HUES48 (cell line): ENCODE data around the gene RUNX3.

Experiments
- H3K27ac ChIP-seq: one replicate; pipeline ENCODE4 v1.7.0; 2013; ENCODE audit warnings: low read depth, low read length, inconsistent platforms
- H3K27me3 ChIP-seq: 2 replicates; pipeline ENCODE4 v1.6.1; 2013; ENCODE audit warnings: mild to moderate bottlenecking, low read length; ENCODE audit not compliant: control insufficient read depth, insufficient read depth
- H3K36me3 ChIP-seq: 2 replicates; pipeline ENCODE4 v1.6.1; 2013; ENCODE audit warnings: low read length; ENCODE audit not compliant: control insufficient read depth, insufficient read depth
- H3K4me1 ChIP-seq: 2 replicates; pipeline ENCODE4 v1.6.1; 2013; ENCODE audit warnings: mild to moderate bottlenecking, low read length; ENCODE audit not compliant: control insufficient read depth, insufficient read depth
- H3K4me3 ChIP-seq: 2 replicates; pipeline ENCODE4 v1.5.1; 2013; ENCODE audit warnings: mild to moderate bottlenecking, low read depth, low read length
- H3K9ac ChIP-seq: 2 replicates; pipeline ENCODE4 v1.6.1; 2013; ENCODE audit warnings: mild to moderate bottlenecking, low read depth, low read length, moderate library complexity
- H3K9me3 ChIP-seq: 2 replicates; pipeline ENCODE4 v1.6.1; 2013; ENCODE audit warnings: low read length; ENCODE audit not compliant: control insufficient read depth, insufficient read depth

Gene RUNX3

GRCh38 chr1:24901791-24902470 lies 28.1 kb downstream of the RUNX3 start:
- H3K27ac ChIP-seq = no peak overlapping the region
- H3K4me1 ChIP-seq = no peaks in the 10 kb centered on the region
- H3K27me3 ChIP-seq = no peaks in the 10 kb centered on the region
- no peak overlapping the region for H3K9ac ChIP-seq
- no peak overlapping the region for H3K4me3 ChIP-seq
- no peaks in the 10 kb centered on the region for H3K9me3 ChIP-seq
- H3K36me3 ChIP-seq = no peaks in the 10 kb centered on the region

- Histone ChIP-seq H3K27ac (no peak overlapping the region), H3K36me3 (no peaks in the 10 kb centered on the region), H3K4me3 (no peak overlapping the region), H3K9ac (no peak overlapping the region), H3K9me3 (no peaks in the 10 kb centered on the region), H3K27me3 (no peaks in the 10 kb centered on the region), H3K4me1 (no peaks in the 10 kb centered on the region)
Measured at GRCh38 chr1:24900985-24901781, 28.9 kb downstream of the RUNX3 start.

- H3K27ac ChIP-seq = no peak overlapping the region
- no peaks in the 10 kb centered on the region for H3K4me1 ChIP-seq
Measured at GRCh38 chr1:24900486-24900849, 29.6 kb downstream of the RUNX3 start.

GRCh38 chr1:24899581-24900485 lies 30.2 kb downstream of the RUNX3 start:
- H3K27me3 ChIP-seq = no peaks in the 10 kb centered on the region
- H3K9ac ChIP-seq = no peak overlapping the region
- H3K27ac ChIP-seq = no peak overlapping the region
- H3K36me3 ChIP-seq = no peaks in the 10 kb centered on the region
- no peaks in the 10 kb centered on the region for H3K9me3 ChIP-seq
- no peak overlapping the region for H3K4me3 ChIP-seq
- no peaks in the 10 kb centered on the region for H3K4me1 ChIP-seq

More at GRCh38 chr1:24900486-24900849, 29.6 kb downstream of the RUNX3 start:
- no peak overlapping the region for H3K9ac ChIP-seq
- H3K9me3 ChIP-seq = no peaks in the 10 kb centered on the region
- H3K36me3 ChIP-seq = no peaks in the 10 kb centered on the region
- H3K4me3 ChIP-seq = no peak overlapping the region
- no peaks in the 10 kb centered on the region for H3K27me3 ChIP-seq

- Histone ChIP-seq H3K27ac (no peak overlapping the region), H3K9ac (no peak overlapping the region)
Measured at GRCh38 chr1:24898909-24899439, 31.1 kb downstream of the RUNX3 start.

GRCh38 chr1:24898152-24898908 lies 31.7 kb downstream of the RUNX3 start:
- H3K9ac ChIP-seq = no peak overlapping the region
- no peak overlapping the region for H3K4me3 ChIP-seq
- H3K27me3 ChIP-seq = no peaks in the 10 kb centered on the region
- H3K9me3 ChIP-seq = no peaks in the 10 kb centered on the region
- H3K36me3 ChIP-seq = no peaks in the 10 kb centered on the region
- H3K4me1 ChIP-seq = no peaks in the 10 kb centered on the region
- H3K27ac ChIP-seq = no peak overlapping the region

More at GRCh38 chr1:24898909-24899439, 31.1 kb downstream of the RUNX3 start:
- Histone ChIP-seq H3K36me3 (no peaks in the 10 kb centered on the region), H3K4me3 (no peak overlapping the region), H3K27me3 (no peaks in the 10 kb centered on the region), H3K9me3 (no peaks in the 10 kb centered on the region), H3K4me1 (no peaks in the 10 kb centered on the region)

GRCh38 chr1:24897263-24898151 lies 32.6 kb downstream of the RUNX3 start:
- no peak overlapping the region for H3K9ac ChIP-seq
- H3K4me1 ChIP-seq = no peaks in the 10 kb centered on the region
- peaks cover 5% of the 10 kb centered on the region for H3K9me3 ChIP-seq
- no peaks in the 10 kb centered on the region for H3K27me3 ChIP-seq
- no peak overlapping the region for H3K4me3 ChIP-seq
- H3K27ac ChIP-seq = no peak overlapping the region
- H3K36me3 ChIP-seq = no peaks in the 10 kb centered on the region

- Histone ChIP-seq H3K27ac (no peak overlapping the region), H3K4me1 (no peaks in the 10 kb centered on the region), H3K36me3 (no peaks in the 10 kb centered on the region), H3K4me3 (no peak overlapping the region), H3K9me3 (peaks cover 13% of the 10 kb centered on the region), H3K27me3 (no peaks in the 10 kb centered on the region), H3K9ac (no peak overlapping the region)
Measured at GRCh38 chr1:24896596-24897262, 33.3 kb downstream of the RUNX3 start.

- Histone ChIP-seq H3K9me3 (peaks cover 14% of the 10 kb centered on the region), H3K4me3 (no peak overlapping the region), H3K27ac (no peak overlapping the region), H3K9ac (no peak overlapping the region), H3K4me1 (no peaks in the 10 kb centered on the region), H3K36me3 (no peaks in the 10 kb centered on the region), H3K27me3 (no peaks in the 10 kb centered on the region)
Measured at GRCh38 chr1:24896176-24896575, 33.9 kb downstream of the RUNX3 start.
